Measurements from ENCODE around the gene CUTA. TPM values are rescaled to one million over a fixed set of nuclear protein-coding genes. Genes with fewer than 3 reads are reported as not detected.

The CUTA gene
- total RNA-seq, 1 donor from 2014 or later: 384 TPM

DNA sequence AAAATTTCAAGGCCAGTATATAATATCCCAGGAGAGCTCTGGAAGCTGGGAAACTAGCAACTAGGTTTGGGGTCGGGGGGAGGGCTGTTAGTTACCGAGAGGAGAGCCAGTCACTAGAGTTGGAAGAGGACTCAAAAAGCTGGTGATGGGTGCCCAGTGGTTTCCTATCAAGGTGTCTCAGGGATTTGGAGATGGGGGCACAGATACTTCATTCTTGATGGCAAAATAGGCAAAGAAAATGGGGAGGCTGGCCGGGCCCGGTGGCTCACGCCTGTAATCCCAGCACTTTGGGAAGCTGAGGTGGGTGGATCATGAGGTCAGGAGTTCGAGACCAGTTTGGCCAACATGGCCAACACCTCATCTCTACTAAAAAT is 6.3 kb downstream of the CUTA start:
- peaks cover 15% of the 10 kb centered on the region for H3K27me3 Mint-ChIP-seq (ENCODE audit: unreplicated experiment)
- H3K4me1 Mint-ChIP-seq (ENCODE audit: low read depth, unreplicated experiment): peaks cover 27% of the 10 kb centered on the region
- H3K4me3 Mint-ChIP-seq (ENCODE audit: unreplicated experiment): peak overlapping the region; percentile 83
- peaks cover 4% of the 10 kb centered on the region for H3K9me3 Mint-ChIP-seq (ENCODE audit: unreplicated experiment)
- TF ChIP-seq, protein P1, sequence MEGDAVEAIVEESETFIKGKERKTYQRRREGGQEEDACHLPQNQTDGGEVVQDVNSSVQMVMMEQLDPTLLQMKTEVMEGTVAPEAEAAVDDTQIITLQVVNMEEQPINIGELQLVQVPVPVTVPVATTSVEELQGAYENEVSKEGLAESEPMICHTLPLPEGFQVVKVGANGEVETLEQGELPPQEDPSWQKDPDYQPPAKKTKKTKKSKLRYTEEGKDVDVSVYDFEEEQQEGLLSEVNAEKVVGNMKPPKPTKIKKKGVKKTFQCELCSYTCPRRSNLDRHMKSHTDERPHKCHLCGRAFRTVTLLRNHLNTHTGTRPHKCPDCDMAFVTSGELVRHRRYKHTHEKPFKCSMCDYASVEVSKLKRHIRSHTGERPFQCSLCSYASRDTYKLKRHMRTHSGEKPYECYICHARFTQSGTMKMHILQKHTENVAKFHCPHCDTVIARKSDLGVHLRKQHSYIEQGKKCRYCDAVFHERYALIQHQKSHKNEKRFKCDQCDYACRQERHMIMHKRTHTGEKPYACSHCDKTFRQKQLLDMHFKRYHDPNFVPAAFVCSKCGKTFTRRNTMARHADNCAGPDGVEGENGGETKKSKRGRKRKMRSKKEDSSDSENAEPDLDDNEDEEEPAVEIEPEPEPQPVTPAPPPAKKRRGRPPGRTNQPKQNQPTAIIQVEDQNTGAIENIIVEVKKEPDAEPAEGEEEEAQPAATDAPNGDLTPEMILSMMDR (IDR thresholded peaks at IDR 0.05; ENCODE audit: partially characterized antibody, unreplicated experiment): no peak
- no peaks in the 10 kb centered on the region for H3K36me3 Mint-ChIP-seq (ENCODE audit: unreplicated experiment)
- no peak for DNase-seq
- H3K27ac Mint-ChIP-seq (ENCODE audit: unreplicated experiment): peak overlapping the region; percentile 88

DNA sequence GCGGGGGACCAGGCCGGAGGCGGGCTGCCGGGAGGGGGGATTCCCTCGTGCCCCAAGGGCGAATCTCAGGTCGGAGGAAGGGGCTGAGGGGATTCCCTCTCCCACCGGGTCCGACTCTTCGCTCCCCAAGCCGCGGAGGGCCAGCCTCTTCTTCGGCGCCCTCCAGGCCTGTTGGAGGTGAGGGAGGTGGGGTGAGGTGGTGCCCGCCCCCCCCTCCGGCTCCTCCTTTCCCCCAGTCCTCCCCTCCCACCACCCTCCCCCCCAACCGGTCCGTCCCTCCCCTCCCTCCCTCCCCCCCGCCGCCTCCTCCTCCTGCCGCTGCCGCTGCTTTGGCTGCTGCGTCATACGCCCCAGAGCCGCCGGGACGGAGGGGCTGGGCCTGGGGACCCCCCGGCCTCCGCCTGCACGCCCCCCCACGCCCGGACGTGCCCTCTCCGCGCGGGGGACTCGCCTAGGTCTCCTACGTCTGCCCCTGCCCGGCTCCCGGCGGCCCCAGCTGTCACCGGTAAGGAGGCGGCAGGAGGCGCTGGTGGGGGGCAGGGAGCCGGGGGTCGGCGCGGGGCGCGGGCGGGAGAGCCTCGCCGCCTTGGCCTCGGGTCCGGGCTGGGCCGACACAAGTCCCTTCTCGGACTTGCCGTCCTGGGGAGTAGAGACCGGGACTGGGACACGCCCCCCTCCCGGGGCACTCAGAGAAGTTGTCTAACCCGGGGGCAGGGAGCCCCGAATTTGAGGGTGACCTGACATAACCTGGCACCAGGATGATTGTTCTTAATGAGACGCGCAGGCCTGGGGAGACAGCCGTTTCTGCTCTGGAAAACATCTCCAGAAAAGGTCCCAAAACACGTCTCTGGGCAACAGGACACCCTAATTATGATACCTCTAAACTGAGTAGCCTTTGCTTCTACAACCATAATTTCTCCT is 6.9 kb downstream of the CUTA start, which contains the start of gene PHF1:
Gene PHF1, plus strand, starts transcription at position 304 of the 921 bp plus-strand sequence. CDS start 1,250 bp downstream, outside the sequence.
- Mint-ChIP-seq H3K4me3 (ENCODE audit: unreplicated experiment) (peak within 1 kb of the TSS; percentile 94), H3K4me1 (ENCODE audit: low read depth, unreplicated experiment) (peaks cover 20% of the 10 kb centered on the region), H3K36me3 (ENCODE audit: unreplicated experiment) (no peaks in the 10 kb centered on the region), H3K9me3 (ENCODE audit: unreplicated experiment) (peaks cover 4% of the 10 kb centered on the region), H3K27ac (ENCODE audit: unreplicated experiment) (peak within 1 kb of the TSS; percentile 88), H3K27me3 (ENCODE audit: unreplicated experiment) (peaks cover 14% of the 10 kb centered on the region)
- DNase-seq: peak; percentile 72
- TF ChIP-seq, protein P1 (IDR thresholded peaks at IDR 0.05; ENCODE audit: partially characterized antibody, unreplicated experiment): no peak

DNA sequence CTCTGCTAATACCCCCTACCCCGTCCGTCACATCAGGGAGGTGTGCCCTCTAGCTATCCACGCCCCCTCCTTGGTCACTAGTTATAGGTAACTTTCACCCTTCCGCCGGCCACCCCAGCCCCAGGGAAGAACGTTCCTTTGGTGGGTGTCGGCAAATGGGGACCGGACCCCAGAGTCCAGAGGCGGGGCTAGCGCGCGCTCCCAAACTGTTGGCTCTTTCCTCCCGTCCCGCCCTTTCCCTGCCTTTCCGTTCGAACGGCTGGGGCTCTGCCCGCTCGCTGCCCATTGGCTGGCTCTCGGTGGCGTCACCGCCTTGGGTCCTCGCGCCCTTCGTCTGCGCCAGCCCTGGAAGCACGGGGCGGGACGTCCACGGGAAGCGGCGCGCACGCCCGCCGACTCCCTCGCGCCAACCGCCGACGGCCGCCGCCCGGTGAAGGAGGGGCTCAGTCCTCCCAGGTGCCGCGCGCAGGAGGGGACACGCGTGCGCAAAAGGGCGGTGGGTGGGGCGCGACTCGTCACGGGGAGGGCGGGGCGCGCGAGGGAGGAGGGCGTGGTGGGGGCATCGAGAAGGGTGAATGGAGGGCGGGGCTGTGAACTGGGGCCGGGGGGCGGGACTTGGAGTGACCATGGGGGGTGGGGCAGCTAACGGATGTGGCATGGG is 7.7 kb downstream of the CUTA start:
- H3K4me1 Mint-ChIP-seq (ENCODE audit: low read depth, unreplicated experiment): peaks cover 15% of the 10 kb centered on the region
- H3K27me3 Mint-ChIP-seq (ENCODE audit: unreplicated experiment): peaks cover 16% of the 10 kb centered on the region
- DNase-seq: peak; percentile 97
- H3K36me3 Mint-ChIP-seq (ENCODE audit: unreplicated experiment): no peaks in the 10 kb centered on the region
- TF ChIP-seq, protein P1 (IDR thresholded peaks at IDR 0.05; ENCODE audit: partially characterized antibody, unreplicated experiment): no peak
- H3K4me3 Mint-ChIP-seq (ENCODE audit: unreplicated experiment): peak overlapping the region; percentile 94
- H3K9me3 Mint-ChIP-seq (ENCODE audit: unreplicated experiment): peaks cover 4% of the 10 kb centered on the region
- H3K27ac Mint-ChIP-seq (ENCODE audit: unreplicated experiment): no peak overlapping the region

DNA sequence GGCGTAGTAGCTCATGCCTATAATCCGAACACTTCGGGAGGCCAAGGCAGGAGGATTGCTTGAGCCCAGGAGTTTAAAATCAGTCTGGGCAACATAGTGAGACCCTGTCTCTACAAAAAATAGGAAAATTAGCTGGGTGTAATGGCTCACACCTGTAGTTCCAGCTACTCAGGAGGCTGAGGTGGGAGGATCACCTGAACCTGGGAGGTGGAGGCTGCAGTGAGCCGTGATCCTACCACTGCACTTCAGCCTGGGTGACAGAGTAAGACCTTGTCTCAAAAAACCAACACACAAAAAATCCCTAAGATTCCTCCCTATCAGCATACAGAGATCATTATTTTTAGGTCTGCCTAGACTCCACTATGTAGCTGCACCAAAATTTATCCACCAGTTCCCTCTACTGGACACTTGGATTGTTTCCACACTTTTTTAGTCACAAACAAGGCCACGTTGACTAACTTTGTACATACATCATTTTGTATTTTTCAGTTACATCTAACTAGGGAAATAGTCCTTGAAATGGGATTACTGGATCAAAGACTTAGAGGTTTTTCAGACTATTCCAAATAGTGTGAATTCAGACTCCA is 10.7 kb downstream of the CUTA start:
- H3K27ac Mint-ChIP-seq (ENCODE audit: unreplicated experiment): peak overlapping the region; percentile 3
- H3K4me1 Mint-ChIP-seq (ENCODE audit: low read depth, unreplicated experiment): peaks cover 8% of the 10 kb centered on the region
- TF ChIP-seq, protein P1 (IDR thresholded peaks at IDR 0.05; ENCODE audit: partially characterized antibody, unreplicated experiment): no peak
- H3K27me3 Mint-ChIP-seq (ENCODE audit: unreplicated experiment): peaks cover 12% of the 10 kb centered on the region
- no peak overlapping the region for H3K4me3 Mint-ChIP-seq (ENCODE audit: unreplicated experiment)
- DNase-seq: no peak
- no peaks in the 10 kb centered on the region for H3K36me3 Mint-ChIP-seq (ENCODE audit: unreplicated experiment)
- H3K9me3 Mint-ChIP-seq (ENCODE audit: unreplicated experiment): peaks cover 4% of the 10 kb centered on the region

All from glutamatergic neuron (in vitro differentiated cells).